Gastroesophageal sphincter (tissue), 4 donors: ENCODE measurements around the gene CTH. TPM values are rescaled to one million over a fixed set of nuclear protein-coding genes. Genes with fewer than 3 reads are reported as not detected.

Experiments used
- ATAC-seq: fragments of 150-250 bp; one replicate; pipeline ENCODE4 v1.9.1; 2016; ENCODE audit warnings: mild to moderate bottlenecking, moderate library complexity
- H3K27ac ChIP-seq, 4 donors: fragments of 200-600 bp; sonication (generic) in 3 of 4; 1 replicate in 3 of 4; 2 replicates in 1 of 4; pipeline ENCODE4 v1.5.1; 2016 to 2019
- H3K27me3 ChIP-seq: fragments of 200-600 bp; sonication (generic); one replicate; pipeline ENCODE4 v1.5.1; 2019
- H3K36me3 ChIP-seq, 2 donors: fragments of 200-600 bp; sonication (generic); one replicate each; pipeline ENCODE4 v1.5.1; 2019; ENCODE audit warnings: control low read depth in 1 of 2
- H3K4me1 ChIP-seq, 3 donors: fragments of 200-600 bp; sonication (generic); 1 replicate in 2 of 3; 2 replicates in 1 of 3; pipeline ENCODE4 v1.5.1; 2016 to 2019; ENCODE audit warnings: control low read depth in 2 of 3
- H3K4me3 ChIP-seq, 2 donors: fragments of 200-600 bp; sonication (generic); one replicate each; pipeline ENCODE4 v1.5.1; 2019; ENCODE audit warnings: mild to moderate bottlenecking in 1 of 2, moderate library complexity in 1 of 2
- H3K9me3 ChIP-seq, 3 donors: fragments of 200-600 bp; sonication (generic); one replicate each; pipeline ENCODE4 v1.5.1; 2017 to 2019; ENCODE audit warnings: control low read depth in 2 of 3
- EP300 ChIP-seq: sonication (generic); formaldehyde crosslinking; IDR thresholded peaks from one replicate; pipeline ENCODE4 v1.6.1; 2017; ENCODE audit warnings: antibody characterized with exemption, mild to moderate bottlenecking
- POLR2A ChIP-seq, 2 donors: fragments of 450-650 bp; IDR thresholded peaks; one replicate each; pipeline ENCODE4 v1.6.1; 2017; ENCODE audit warnings: antibody characterized with exemption in 2 of 2, mild to moderate bottlenecking in 2 of 2, moderate library complexity in 1 of 2
- POLR2AphosphoS5 ChIP-seq: sonication (generic); formaldehyde crosslinking; IDR thresholded peaks from one replicate; pipeline ENCODE4 v1.6.1; 2017; ENCODE audit warnings: antibody characterized with exemption
- WGBS, 2 donors: methylation state at CpG; one replicate each; pipeline ENCODE4 v1.1.5; 2018; ENCODE audit warnings: low coverage in 1 of 2; 5-methylcytosine and 5-hydroxymethylcytosine counted together
- small RNA-seq, 4 donors: library from RNA; depleted of rRNA; stranded (forward); fragments of <200 nt; gene quantifications; one replicate each; pipeline ENCODE3, GENCODE V24; 2016
- total RNA-seq, 4 donors: library from RNA; depleted of rRNA; stranded (reverse); fragments of >200 nt; gene quantifications; one replicate each; pipeline ENCODE4 v1.1.0, GENCODE V29; 2016
- TF ChIP-seq, protein P1 (sequence below), 4 experiments: fragments of 200-600 bp in 2 of 4; fragments of 450-650 bp in 2 of 4; sonication (generic) in 1 of 4; IDR thresholded peaks; one replicate each; pipeline ENCODE4 v1.5.1; 2017 to 2019; ENCODE audit warnings: antibody characterized with exemption in 4 of 4, mild to moderate bottlenecking in 2 of 4, moderate library complexity in 2 of 4

Gene CTH
- total RNA-seq, 4 donors from 2014 or later: 1.0 to 4.4 (median 3.0) TPM

DNA sequence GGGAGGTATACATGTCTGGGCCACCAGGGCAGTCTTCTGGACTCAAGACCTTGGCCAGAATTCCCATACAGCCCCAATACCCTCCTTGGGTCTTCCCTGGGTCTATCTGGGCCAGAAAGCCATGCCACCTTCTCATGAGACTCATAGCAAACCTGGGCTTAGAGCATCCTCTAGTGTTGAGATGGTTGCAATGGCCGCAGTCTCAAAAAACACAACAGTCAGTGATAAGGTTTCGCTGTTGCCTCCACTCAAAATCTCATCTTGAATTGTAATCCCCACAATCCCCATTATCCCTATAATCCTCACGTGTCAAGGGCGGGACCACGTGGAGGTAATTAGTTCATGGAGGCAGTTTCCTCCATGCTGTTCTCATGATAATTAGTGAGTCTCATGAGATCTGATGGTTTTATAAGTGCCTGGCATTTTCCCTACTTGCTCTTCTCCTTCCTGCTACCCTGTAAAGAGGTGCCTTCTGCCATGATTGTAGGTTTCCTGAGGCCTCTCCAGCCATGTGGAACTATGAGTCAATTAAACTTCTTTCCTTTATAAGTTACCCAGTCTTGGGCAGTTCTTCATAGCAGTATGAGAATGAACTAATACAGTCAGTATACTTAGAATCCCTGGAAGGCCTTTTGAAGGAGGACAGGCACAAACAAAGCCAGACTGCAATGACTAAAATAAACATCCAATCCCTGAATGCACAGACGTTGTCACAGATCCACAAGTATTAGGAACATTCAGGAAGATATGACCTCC lies 77.0 kb downstream of the CTH start:
- Histone ChIP-seq H3K27ac (no peak overlapping the region), H3K27me3 (no peaks in the 10 kb centered on the region), H3K4me1 (peaks cover 0 to 6% (median 0%) of the 10 kb centered on the region in 3 donors), H3K4me3 (no peak overlapping the region), H3K9me3 (no peaks in the 10 kb centered on the region), H3K36me3 (no peaks in the 10 kb centered on the region)
- ATAC-seq: peak; percentile 10
- TF ChIP-seq EP300 (no peak), POLR2AphosphoS5 (no peak), POLR2A (IDR thresholded peaks at IDR 0.05) (no peak)
- TF ChIP-seq, protein P1, sequence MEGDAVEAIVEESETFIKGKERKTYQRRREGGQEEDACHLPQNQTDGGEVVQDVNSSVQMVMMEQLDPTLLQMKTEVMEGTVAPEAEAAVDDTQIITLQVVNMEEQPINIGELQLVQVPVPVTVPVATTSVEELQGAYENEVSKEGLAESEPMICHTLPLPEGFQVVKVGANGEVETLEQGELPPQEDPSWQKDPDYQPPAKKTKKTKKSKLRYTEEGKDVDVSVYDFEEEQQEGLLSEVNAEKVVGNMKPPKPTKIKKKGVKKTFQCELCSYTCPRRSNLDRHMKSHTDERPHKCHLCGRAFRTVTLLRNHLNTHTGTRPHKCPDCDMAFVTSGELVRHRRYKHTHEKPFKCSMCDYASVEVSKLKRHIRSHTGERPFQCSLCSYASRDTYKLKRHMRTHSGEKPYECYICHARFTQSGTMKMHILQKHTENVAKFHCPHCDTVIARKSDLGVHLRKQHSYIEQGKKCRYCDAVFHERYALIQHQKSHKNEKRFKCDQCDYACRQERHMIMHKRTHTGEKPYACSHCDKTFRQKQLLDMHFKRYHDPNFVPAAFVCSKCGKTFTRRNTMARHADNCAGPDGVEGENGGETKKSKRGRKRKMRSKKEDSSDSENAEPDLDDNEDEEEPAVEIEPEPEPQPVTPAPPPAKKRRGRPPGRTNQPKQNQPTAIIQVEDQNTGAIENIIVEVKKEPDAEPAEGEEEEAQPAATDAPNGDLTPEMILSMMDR (IDR thresholded peaks at IDR 0.05): peak in 1 of 4 experiments; percentile 40
- WGBS, 2 donors: 50 to 59% methylated on average over 2 to 4 of the region's 6 CpGs

Small RNAs within 50 kb of the gene (small RNA-seq; reads per million reads assigned to genes)
- gene RF00017: 0 reads per million in 4 donors

Other genes starting within 250 kb of the CTH start
- 10 to 100 TPM; 12.9 to 25.4 (median 18.5) TPM for gene LRRC40, start 205.7 kb upstream of the CTH start, total RNA-seq
- gene SRSF11, start 189.9 kb upstream of the CTH start, total RNA-seq: 100 to 1,000 TPM in 2 of 4 donors, 10 to 100 TPM in 2; 61.3 to 170 (median 122) TPM
- 10 to 100 TPM; 20.5 to 37.5 (median 26.5) TPM for gene ANKRD13C, start 56.5 kb upstream of the CTH start, total RNA-seq